ENCODE data around the gene OR6Q1.
"Not testable (repeated sequence)": the region's sequence is repeated elsewhere in the genome, so short reads cannot be mapped to it uniquely, and the experiment has no call there.

OR6Q1 gene

DNA sequence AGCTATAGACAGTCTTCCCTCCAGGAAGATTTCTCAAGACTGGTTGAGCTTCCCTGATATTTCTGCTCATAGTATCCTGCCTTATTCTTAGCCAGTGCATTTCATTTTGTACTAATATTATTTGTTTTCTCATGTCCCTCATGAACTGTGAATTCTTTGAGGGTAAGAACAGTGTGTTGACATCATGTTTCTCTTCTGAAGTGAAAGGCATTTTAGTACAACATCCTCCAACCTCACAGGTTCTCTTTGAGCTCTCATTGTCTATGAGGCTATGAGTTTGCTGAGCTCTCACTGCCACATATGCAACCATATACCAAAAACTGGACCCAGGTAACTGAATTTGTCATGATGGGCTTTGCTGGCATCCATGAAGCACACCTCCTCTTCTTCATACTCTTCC lies at the start of gene OR6Q1:
OR6Q1 (plus strand) TSS at position 301 of the 400 bp plus-strand sequence; CDS start at position 301, 0 bp downstream.
- DNase-seq (ENCODE audit: low read depth in 2 of 2): no peak
- TF ChIP-seq, protein P1, sequence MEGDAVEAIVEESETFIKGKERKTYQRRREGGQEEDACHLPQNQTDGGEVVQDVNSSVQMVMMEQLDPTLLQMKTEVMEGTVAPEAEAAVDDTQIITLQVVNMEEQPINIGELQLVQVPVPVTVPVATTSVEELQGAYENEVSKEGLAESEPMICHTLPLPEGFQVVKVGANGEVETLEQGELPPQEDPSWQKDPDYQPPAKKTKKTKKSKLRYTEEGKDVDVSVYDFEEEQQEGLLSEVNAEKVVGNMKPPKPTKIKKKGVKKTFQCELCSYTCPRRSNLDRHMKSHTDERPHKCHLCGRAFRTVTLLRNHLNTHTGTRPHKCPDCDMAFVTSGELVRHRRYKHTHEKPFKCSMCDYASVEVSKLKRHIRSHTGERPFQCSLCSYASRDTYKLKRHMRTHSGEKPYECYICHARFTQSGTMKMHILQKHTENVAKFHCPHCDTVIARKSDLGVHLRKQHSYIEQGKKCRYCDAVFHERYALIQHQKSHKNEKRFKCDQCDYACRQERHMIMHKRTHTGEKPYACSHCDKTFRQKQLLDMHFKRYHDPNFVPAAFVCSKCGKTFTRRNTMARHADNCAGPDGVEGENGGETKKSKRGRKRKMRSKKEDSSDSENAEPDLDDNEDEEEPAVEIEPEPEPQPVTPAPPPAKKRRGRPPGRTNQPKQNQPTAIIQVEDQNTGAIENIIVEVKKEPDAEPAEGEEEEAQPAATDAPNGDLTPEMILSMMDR (IDR thresholded peaks at IDR 0.05; ENCODE audit: low read depth, low read length): no peak
- H3K4me3 ChIP-seq (replicated peaks in 1 of 2; ENCODE audit: low read depth in 2 of 2, low read length in 2 of 2): no peak within 1 kb of the TSS

- no peak for DNase-seq (ENCODE audit: low read depth in 2 of 2)
- no peak overlapping the region for H3K4me3 ChIP-seq (replicated peaks in 1 of 2; ENCODE audit: low read depth in 2 of 2, low read length in 2 of 2)
- TF ChIP-seq, protein P1 (IDR thresholded peaks at IDR 0.05; ENCODE audit: low read depth, low read length): no peak
These were observed 49.2 kb upstream of the OR6Q1 start for GRCh38 chr11:57981536-57981935.

DNA sequence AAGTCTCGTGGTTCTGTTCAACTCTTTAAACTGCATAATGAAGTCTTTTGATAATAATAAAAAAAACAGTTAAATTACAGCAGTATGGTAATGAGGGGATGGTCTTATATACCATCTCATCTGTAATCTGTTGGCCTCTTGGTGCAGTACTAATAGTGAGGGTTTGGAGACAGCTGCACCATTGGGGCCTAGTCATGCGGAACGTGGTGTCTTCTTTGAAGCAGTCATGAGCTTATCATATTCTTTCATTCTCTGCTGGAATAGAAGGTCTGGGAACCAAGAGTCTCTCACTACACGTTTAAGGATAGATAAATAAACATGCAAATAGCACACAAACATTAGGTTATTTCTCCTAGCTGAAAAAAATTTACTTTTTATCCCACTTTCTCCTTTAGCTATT lies 48.0 kb upstream of the OR6Q1 start:
- no peak for DNase-seq (ENCODE audit: low read depth in 2 of 2)
- no peak overlapping the region for H3K4me3 ChIP-seq (replicated peaks in 1 of 2; ENCODE audit: low read depth in 2 of 2, low read length in 2 of 2)
- TF ChIP-seq, protein P1 (IDR thresholded peaks at IDR 0.05; ENCODE audit: low read depth, low read length): no peak

DNA sequence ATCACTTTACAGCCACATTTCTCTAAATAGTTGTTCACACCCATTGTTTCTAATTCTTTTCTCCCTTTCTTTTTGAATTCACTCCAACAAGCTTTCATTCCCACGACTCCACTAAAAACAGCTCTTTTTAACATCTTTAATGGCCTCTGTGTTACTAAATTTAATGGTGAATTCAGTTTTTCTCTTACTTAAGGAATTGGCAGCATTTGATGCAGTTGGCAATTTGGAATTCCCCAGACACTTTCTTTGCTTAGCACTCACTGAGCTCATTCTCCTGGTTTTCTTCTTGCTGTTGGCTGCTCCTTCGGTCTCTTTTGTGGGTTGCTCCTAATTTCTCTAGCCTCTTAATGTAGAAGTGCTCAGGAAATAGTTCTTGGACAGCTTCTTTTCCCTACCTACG lies 47.6 kb upstream of the OR6Q1 start:
- H3K4me3 ChIP-seq (replicated peaks in 1 of 2; ENCODE audit: low read depth in 2 of 2, low read length in 2 of 2): no peak overlapping the region
- no peak for DNase-seq (ENCODE audit: low read depth in 2 of 2)
- TF ChIP-seq, protein P1 (IDR thresholded peaks at IDR 0.05; ENCODE audit: low read depth, low read length): no peak

GRCh38 chr11:57999523-57999922 lies 31.2 kb upstream of the OR6Q1 start:
- H3K4me3 ChIP-seq (replicated peaks in 1 of 2; ENCODE audit: low read depth in 2 of 2, low read length in 2 of 2); DNase-seq (ENCODE audit: low read depth in 2 of 2): not testable (repeated sequence)

GRCh38 chr11:58000021-58000420 lies 30.7 kb upstream of the OR6Q1 start:
- not testable (repeated sequence) for H3K4me3 ChIP-seq (replicated peaks in 1 of 2; ENCODE audit: low read depth in 2 of 2, low read length in 2 of 2); DNase-seq (ENCODE audit: low read depth in 2 of 2)

DNA sequence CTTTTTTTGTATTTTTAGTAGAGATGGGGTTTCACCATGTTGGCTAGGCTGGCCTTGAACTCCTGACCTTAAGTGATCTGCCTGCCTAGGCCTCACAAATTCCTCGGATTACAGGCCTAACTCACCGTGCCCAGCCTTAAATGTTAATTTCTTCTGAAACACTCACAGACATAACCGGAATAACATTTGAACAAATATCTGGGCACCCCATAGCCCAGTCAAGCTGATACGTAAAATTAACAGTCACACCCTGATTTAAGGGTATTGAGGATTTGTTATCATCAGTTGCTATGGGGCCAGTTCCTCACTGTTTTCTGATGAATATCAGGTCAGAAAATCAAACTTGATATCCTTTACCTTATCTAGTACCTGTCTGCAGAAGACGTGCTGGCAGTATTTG lies 30.1 kb upstream of the OR6Q1 start:
- H3K4me3 ChIP-seq (replicated peaks in 1 of 2; ENCODE audit: low read depth in 2 of 2, low read length in 2 of 2): no peak overlapping the region
- DNase-seq (ENCODE audit: low read depth in 2 of 2): no peak
- TF ChIP-seq, protein P1 (IDR thresholded peaks at IDR 0.05; ENCODE audit: low read depth, low read length): no peak

GRCh38 chr11:58003036-58003435 lies 27.7 kb upstream of the OR6Q1 start:
- DNase-seq (ENCODE audit: low read depth in 2 of 2): peak; percentile 3 to 25
- H3K4me3 ChIP-seq (replicated peaks in 1 of 2; ENCODE audit: low read depth in 2 of 2, low read length in 2 of 2): no peak overlapping the region
- TF ChIP-seq, protein P1 (IDR thresholded peaks at IDR 0.05; ENCODE audit: low read depth, low read length): no peak
